GM19351 (cell line): ENCODE results near the gene TET3.

Source experiments
- ATAC-seq: cut with Tn5 transposase; IDR thresholded peaks from one replicate; pipeline ENCODE4 v1.9.1; 2021; ENCODE audit warnings: mild to moderate bottlenecking, moderate library complexity; ENCODE audit not compliant: unreplicated experiment

The TET3 gene

DNA sequence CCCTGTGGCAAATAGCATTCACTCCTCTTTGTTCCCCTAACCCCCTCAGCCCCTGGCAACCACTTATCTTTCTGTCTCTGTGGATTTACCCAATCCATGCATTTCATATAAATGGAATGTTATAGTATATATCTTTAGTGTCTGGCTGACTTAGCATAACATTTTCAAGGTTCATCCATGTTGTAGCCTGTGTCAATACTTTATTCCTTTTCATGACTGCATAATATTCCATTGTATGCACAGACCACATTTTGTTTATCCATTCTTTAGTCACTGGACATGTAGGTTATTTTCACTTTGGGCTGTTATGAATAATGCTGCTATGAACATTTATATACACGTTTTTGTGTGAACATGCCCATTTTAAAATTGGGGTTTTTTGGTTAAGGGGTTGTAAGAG, 42.8 kb downstream of the TET3 start:
- no peak for ATAC-seq

DNA sequence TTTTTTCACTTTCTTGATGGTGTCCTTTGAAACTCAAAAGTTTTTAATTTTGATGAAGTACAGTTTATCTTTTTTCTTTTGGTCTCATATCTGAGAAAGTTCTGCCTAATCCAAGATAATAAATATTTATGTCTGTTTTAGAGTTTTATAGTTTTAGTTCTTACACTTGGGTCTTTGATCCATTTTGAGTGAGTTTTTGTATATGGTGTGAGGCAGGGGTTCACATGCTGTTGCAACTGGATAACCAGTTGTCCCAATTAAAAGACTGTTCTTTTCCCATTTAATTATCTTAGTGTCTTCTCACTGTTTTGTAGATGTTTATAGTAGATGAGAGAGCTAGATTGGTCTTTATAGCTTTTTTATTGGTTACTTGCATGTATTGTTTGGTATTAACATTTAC, 43.6 kb downstream of the TET3 start:
- no peak for ATAC-seq

DNA sequence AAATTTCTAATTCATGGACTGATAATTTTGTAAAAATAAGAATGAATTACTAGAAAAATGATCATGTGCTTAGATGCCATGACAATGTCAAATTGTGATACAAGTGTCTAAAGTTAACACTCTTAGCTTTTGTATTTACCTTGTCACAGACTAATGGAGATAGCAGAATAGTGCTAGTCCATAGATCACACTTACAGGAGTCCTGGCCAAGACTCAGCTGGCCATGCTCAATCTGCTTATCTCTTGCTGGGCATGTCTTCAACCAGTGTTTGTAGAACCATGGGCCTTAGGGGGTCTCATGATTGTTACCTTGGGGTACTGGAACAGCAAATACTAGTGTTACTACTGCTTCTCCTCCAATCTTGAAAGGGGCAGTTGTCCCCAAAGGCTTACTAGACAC, 44.0 kb downstream of the TET3 start:
- ATAC-seq: no peak

DNA sequence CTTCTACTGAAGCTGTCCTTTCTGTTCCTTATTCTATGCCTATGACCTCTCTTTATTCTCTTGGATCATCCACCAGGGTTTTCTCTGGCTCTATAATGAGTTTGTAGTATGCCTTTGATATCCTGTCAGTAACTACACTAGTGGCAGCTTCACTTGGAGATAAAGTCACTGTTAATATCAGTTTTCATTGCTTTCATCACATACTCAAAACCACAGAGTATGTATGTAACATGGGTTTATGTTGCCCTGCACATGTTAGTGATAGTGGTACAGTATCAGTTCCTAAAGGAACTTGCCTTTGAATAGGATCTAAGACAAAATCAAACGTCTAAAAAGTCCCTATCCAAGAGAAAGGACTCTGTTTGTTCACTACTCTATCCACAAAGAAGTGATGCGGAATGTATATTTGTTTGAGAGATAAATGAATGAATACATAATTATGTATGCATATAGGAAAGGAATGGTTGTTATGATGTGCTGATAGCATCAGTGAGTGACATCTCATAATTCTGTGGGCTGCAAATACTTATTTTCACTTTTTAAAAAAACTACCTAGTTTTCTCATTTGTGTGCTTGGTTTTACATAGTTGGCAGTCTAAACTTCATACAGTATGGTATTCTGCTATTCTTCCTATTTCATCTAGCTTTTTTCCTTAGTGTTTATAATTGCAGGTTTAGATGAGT, 45.1 kb downstream of the TET3 start:
- ATAC-seq: no peak

DNA sequence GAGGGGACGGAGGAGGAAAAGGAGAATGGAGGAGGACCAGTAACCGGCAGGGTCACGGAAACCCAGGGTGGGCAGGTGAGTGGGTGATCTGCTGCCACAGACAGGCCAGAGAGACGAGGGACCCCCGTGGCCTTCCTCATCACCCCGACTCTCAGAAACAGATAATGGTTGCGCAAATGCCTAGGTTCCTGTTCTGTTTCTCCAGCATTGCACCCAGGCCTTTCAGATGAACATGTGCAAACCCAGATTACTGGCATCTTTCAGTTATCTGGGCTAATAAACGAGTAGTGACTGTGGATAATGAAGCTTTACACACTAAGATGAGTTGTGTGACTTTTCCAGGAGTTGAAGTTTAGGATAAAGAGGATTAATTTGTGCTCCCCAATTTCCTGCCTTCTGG, 46.5 kb downstream of the TET3 start:
- ATAC-seq: no peak

DNA sequence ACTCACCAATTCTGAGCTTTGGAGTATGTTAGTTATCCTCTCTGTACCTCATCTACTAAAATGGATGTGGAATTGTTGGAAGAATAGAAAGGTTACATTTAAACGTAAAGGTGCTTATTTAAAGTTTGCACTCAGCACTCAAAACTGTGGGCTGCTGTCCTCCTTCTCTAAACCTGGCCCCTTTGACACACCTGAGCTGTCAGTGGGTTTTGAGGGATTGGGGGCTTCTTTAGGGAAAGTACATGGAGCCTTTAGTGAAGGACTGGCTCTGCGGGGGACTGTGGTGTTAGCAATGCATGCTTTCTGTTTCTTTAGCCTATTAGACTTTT, 47.2 kb downstream of the TET3 start:
- ATAC-seq: no peak

DNA sequence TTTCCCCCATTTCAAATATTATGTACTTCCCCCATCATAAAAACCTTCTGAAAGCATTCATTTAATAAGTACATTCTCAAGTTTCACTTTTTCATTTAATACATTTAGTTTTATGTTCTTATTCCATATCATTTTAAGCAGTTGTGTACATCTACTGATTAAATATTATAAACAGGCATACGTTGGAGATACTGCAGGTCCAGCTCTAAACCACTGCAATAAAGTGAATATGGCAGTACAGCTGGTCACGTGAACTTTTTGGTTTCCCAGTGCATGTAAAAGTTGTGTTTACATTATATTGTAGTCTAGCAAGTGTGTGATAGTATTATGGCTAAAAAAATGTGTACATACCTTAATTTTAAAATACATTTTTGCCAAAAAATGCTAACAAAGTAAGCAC, 48.7 kb downstream of the TET3 start:
- ATAC-seq: no peak
